Caco-2 (cell line): ENCODE results near the gene KRTAP6-1. TPM values are rescaled to one million over a fixed set of nuclear protein-coding genes. Genes with fewer than 3 reads are reported as not detected.

Source experiments
- BruUV-seq: library from RNA; stranded (reverse); fragments of 400-500 nt; replicated peaks from 2 replicates; lab custom pipeline; 2021; lab: Mats Ljungman, UMichigan
- CTCF ChIA-PET: fragments of 300-600 bp; sonication (Branson Sonifier 250); formaldehyde crosslinking; loops from one replicate; lab custom pipeline; 2022; ENCODE audit warnings: antibody characterized with exemption; lab: Charles Lee
- POLR2A ChIA-PET: fragments of 300-600 bp; sonication (Branson Sonifier 250); formaldehyde crosslinking; loops from one replicate; lab custom pipeline; 2022; ENCODE audit warnings: antibody characterized with exemption; lab: Charles Lee
- DNase-seq, 2 experiments: peaks; one replicate each; pipeline versions ENCODE4 v3.0.0 to v3.0.0-alpha.2; 2020 to 2022
- H3K27me3 ChIP-seq: replicated peaks from 2 replicates; pipeline ENCODE4 v1.6.0; 2011; ENCODE audit warnings: low read length; ENCODE audit not compliant: control insufficient read depth, insufficient read depth
- H3K36me3 ChIP-seq: 2 replicates; pipeline ENCODE4 v1.5.1; 2011; ENCODE audit warnings: low read length; ENCODE audit not compliant: control insufficient read depth, insufficient read depth
- H3K4me1 ChIP-seq: fragments of 250-450 bp; sonication (Bioruptor Pico); 2 replicates; pipeline ENCODE4 v1.5.1; 2020; ENCODE audit warnings: mild to moderate bottlenecking
- H3K4me3 ChIP-seq: 2 replicates; pipeline ENCODE4 v1.5.1; 2011; ENCODE audit warnings: low read depth, mild to moderate bottlenecking, control low read depth, low read length
- H3K9me3 ChIP-seq: fragments of 250-450 bp; sonication (Bioruptor Pico); 2 replicates; pipeline ENCODE4 v1.5.1; 2020; ENCODE audit warnings: mild to moderate bottlenecking, moderate library complexity
- H3K27ac Mint-ChIP-seq: one replicate; pipeline ENCODE4 v1.8.0; 2022; ENCODE audit warnings: mixed read lengths; ENCODE audit not compliant: unreplicated experiment
- H3K27me3 Mint-ChIP-seq: one replicate; pipeline ENCODE4 v1.8.0; 2022; ENCODE audit warnings: mixed read lengths; ENCODE audit not compliant: insufficient read depth, unreplicated experiment
- H3K36me3 Mint-ChIP-seq: one replicate; pipeline ENCODE4 v1.8.0; 2022; ENCODE audit warnings: mild to moderate bottlenecking, mixed read lengths; ENCODE audit not compliant: insufficient read depth, unreplicated experiment
- H3K4me1 Mint-ChIP-seq: one replicate; pipeline ENCODE4 v1.8.0; 2022; ENCODE audit warnings: low read depth, mixed read lengths; ENCODE audit not compliant: unreplicated experiment
- H3K4me3 Mint-ChIP-seq: one replicate; pipeline ENCODE4 v1.8.0; 2022; ENCODE audit warnings: mild to moderate bottlenecking, moderate library complexity, mixed read lengths; ENCODE audit not compliant: unreplicated experiment
- H3K9me3 Mint-ChIP-seq: one replicate; pipeline ENCODE4 v1.8.0; 2022; ENCODE audit warnings: mixed read lengths; ENCODE audit not compliant: unreplicated experiment
- intact Hi-C: fragments of 100-400 bp; cut with micrococcal nuclease; formaldehyde crosslinking; loops from one replicate; pipeline ENCODE4 v1.10.0; 2022; ENCODE audit not compliant: unreplicated experiment
- total RNA-seq: library from RNA; stranded (reverse); gene quantifications from 2 replicates; pipeline ENCODE4 v1.2.3, GENCODE V29; 2022
- TF ChIP-seq, protein P1 (sequence below), 2 experiments: fragments of 200-600 bp in 1 of 2; IDR thresholded peaks; 1 replicate in 1 of 2; 2 replicates in 1 of 2; pipeline versions ENCODE4 v1.5.1 to v1.8.0; 2011 to 2022; ENCODE audit warnings: antibody characterized with exemption in 1 of 2, control low read depth in 1 of 2, inconsistent platforms in 1 of 2, low read depth in 1 of 2, low read length in 1 of 2, mild to moderate bottlenecking in 1 of 2, moderate library complexity in 1 of 2; ENCODE audit not compliant: insufficient read depth in 1 of 2, severe bottlenecking in 1 of 2, unreplicated experiment in 1 of 2

The KRTAP6-1 gene
- total RNA-seq, 1 experiment from 2014 or later = not detected

DNA sequence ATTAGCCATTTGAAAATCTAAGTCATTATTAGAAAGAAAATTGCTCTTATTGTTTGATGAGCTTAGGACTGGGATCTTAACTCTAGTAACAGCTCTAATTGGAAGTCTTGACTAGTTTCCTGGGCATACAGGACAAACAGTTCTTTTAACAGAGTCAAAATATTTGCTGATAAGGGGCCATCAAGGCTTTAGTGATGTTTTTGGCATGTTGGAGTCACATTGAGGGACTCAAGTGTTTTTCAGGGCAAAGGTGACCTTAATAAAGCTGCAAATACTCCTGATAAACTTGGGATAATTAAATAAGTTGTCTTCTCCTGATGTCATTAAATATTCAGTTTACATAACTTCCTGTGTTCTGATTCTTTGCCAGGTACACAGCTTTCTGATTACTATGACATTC, 46.1 kb downstream of the KRTAP6-1 start:
- ChIA-PET CTCF (no interaction called here), POLR2A (no interaction called here)
- DNase-seq = no peak
- TF ChIP-seq, protein P1, sequence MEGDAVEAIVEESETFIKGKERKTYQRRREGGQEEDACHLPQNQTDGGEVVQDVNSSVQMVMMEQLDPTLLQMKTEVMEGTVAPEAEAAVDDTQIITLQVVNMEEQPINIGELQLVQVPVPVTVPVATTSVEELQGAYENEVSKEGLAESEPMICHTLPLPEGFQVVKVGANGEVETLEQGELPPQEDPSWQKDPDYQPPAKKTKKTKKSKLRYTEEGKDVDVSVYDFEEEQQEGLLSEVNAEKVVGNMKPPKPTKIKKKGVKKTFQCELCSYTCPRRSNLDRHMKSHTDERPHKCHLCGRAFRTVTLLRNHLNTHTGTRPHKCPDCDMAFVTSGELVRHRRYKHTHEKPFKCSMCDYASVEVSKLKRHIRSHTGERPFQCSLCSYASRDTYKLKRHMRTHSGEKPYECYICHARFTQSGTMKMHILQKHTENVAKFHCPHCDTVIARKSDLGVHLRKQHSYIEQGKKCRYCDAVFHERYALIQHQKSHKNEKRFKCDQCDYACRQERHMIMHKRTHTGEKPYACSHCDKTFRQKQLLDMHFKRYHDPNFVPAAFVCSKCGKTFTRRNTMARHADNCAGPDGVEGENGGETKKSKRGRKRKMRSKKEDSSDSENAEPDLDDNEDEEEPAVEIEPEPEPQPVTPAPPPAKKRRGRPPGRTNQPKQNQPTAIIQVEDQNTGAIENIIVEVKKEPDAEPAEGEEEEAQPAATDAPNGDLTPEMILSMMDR (IDR thresholded peaks at IDR 0.05; ENCODE audit: insufficient read depth in 1 of 2, low read depth in 1 of 2, low read length in 1 of 2, severe bottlenecking in 1 of 2, unreplicated experiment in 1 of 2) = no peak
- Histone ChIP-seq H3K4me3 (no peak overlapping the region), H3K27me3 (no peaks in the 10 kb centered on the region), H3K4me1 (no peaks in the 10 kb centered on the region), H3K36me3 (no peaks in the 10 kb centered on the region), H3K9me3 (no peaks in the 10 kb centered on the region)
- Mint-ChIP-seq H3K27ac (no peak overlapping the region), H3K27me3 (no peaks in the 10 kb centered on the region), H3K9me3 (no peaks in the 10 kb centered on the region), H3K4me1 (no peaks in the 10 kb centered on the region), H3K36me3 (no peaks in the 10 kb centered on the region), H3K4me3 (no peak overlapping the region)
- intact Hi-C loops = no loop called here
- no TSS peak for BruUV-seq

- ChIA-PET CTCF (no interaction called here), POLR2A (no interaction called here)
- no peaks in the 10 kb centered on the region for H3K4me1 ChIP-seq
- Mint-ChIP-seq H3K4me3 (no peak overlapping the region), H3K4me1 (no peaks in the 10 kb centered on the region), H3K27me3 (no peaks in the 10 kb centered on the region), H3K36me3 (no peaks in the 10 kb centered on the region), H3K27ac (no peak overlapping the region), H3K9me3 (peaks cover 9% of the 10 kb centered on the region)
- no peak for DNase-seq
- BruUV-seq = no TSS peak
- no peaks in the 10 kb centered on the region for H3K9me3 ChIP-seq
- H3K27me3 ChIP-seq = no peaks in the 10 kb centered on the region
- intact Hi-C loops = no loop called here
- H3K4me3 ChIP-seq = no peak overlapping the region
- TF ChIP-seq, protein P1 (IDR thresholded peaks at IDR 0.05; ENCODE audit: insufficient read depth in 1 of 2, low read depth in 1 of 2, low read length in 1 of 2, severe bottlenecking in 1 of 2, unreplicated experiment in 1 of 2) = no peak
- H3K36me3 ChIP-seq = no peaks in the 10 kb centered on the region
These were observed 50.1 kb downstream of the KRTAP6-1 start for GRCh38 chr21:30563630-30564029.

Other genes with a start within 250 kb of the KRTAP6-1 start
- gene KRTAP13-2, start 241.7 kb downstream of the KRTAP6-1 start, total RNA-seq = not detected in 2 replicates
- not detected in 2 replicates for gene KRTAP13-1, start 217.9 kb downstream of the KRTAP6-1 start, total RNA-seq
- gene KRTAP13-3, start 188.0 kb downstream of the KRTAP6-1 start, total RNA-seq = not detected in 2 replicates
- not detected in 2 replicates for gene KRTAP13-4, start 183.7 kb downstream of the KRTAP6-1 start, total RNA-seq
- not detected in 2 replicates for gene KRTAP15-1, start 173.7 kb downstream of the KRTAP6-1 start, total RNA-seq
- gene KRTAP19-1, start 133.6 kb downstream of the KRTAP6-1 start, total RNA-seq = not detected in 2 replicates
- gene KRTAP19-2, start 126.5 kb downstream of the KRTAP6-1 start, total RNA-seq = not detected in 2 replicates
- gene KRTAP19-3, start 121.9 kb downstream of the KRTAP6-1 start, total RNA-seq = not detected in 2 replicates
- not detected in 2 replicates for gene KRTAP19-4, start 116.8 kb downstream of the KRTAP6-1 start, total RNA-seq
- not detected in 2 replicates for gene KRTAP19-5, start 111.8 kb downstream of the KRTAP6-1 start, total RNA-seq
- not detected in 2 replicates for gene KRTAP19-6, start 72.1 kb downstream of the KRTAP6-1 start, total RNA-seq
- not detected in 2 replicates for gene KRTAP19-7, start 52.6 kb downstream of the KRTAP6-1 start, total RNA-seq
- gene KRTAP22-2, start 23.5 kb downstream of the KRTAP6-1 start, total RNA-seq = not detected in 2 replicates
- not detected in 2 replicates for gene KRTAP6-3, start 21.5 kb downstream of the KRTAP6-1 start, total RNA-seq
- gene KRTAP6-2, start 15.0 kb downstream of the KRTAP6-1 start, total RNA-seq = not detected in 2 replicates
- not detected in 2 replicates for gene KRTAP22-1, start 12.8 kb downstream of the KRTAP6-1 start, total RNA-seq
- gene KRTAP20-1, start 2.5 kb upstream of the KRTAP6-1 start, total RNA-seq = not detected in 2 replicates
- gene KRTAP20-4, start 6.7 kb upstream of the KRTAP6-1 start, total RNA-seq = not detected in 2 replicates
- gene KRTAP20-2, start 21.3 kb upstream of the KRTAP6-1 start, total RNA-seq = not detected in 2 replicates
- gene KRTAP20-3, start 28.9 kb upstream of the KRTAP6-1 start, total RNA-seq = not detected in 2 replicates
- gene KRTAP21-3, start 104.8 kb upstream of the KRTAP6-1 start, total RNA-seq = not detected in 2 replicates
- not detected in 2 replicates for gene KRTAP21-2, start 133.3 kb upstream of the KRTAP6-1 start, total RNA-seq
- not detected in 2 replicates for gene KRTAP21-1, start 141.5 kb upstream of the KRTAP6-1 start, total RNA-seq
- not detected in 2 replicates for gene KRTAP8-1, start 199.3 kb upstream of the KRTAP6-1 start, total RNA-seq
- gene KRTAP7-1, start 215.8 kb upstream of the KRTAP6-1 start, total RNA-seq = not detected in 2 replicates